Stimulated activated CD8-positive, alpha-beta memory T cell treated with anti-CD3 and anti-CD28 coated beads, Interleukin-7, amount 100 ng/mL, for 48 hours (primary cell): ENCODE data around the gene INMT.
"Not testable (repeated sequence)": the region's sequence is repeated elsewhere in the genome, so short reads cannot be mapped to it uniquely, and the experiment has no call there.

ENCODE experiments used
- DNase-seq, 2 donors: peaks; one replicate each; pipeline ENCODE4 v3.0.0-alpha.2; 2020; ENCODE audit warnings: low read depth in 1 of 2; ENCODE audit errors: extremely low read depth in 1 of 2

INMT gene

GRCh38 chr7:30751696-30752273 lies at the start of gene INMT:
Gene INMT, plus strand, starts transcription at chr7:30752135. Its CDS starts 16 bp downstream, at chr7:30752151.
- DNase-seq, result no peak

- no peak for DNase-seq
Observed at GRCh38 chr7:30702200-30702599, 49.7 kb upstream of the INMT start.

DNA sequence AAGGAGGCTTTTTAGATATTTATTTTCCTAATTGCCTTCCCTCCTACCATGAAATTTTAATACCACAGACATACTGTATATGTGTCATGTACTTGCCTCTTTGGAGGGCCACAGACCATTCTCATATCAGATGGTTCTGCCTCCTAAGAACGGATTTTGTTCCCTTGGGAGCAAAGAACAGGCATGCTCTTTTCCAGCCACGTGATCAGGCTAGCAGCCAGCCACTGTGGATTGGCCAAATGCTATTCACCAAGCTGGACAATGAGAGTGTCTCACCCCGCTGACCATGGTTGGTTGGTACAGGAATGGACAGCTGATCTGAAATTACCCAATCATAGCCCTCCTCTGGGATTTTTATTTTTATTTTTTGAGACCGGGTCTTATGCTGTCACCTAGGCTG lies 48.2 kb upstream of the INMT start:
- DNase-seq, result no peak

- no peak for DNase-seq
Observed at GRCh38 chr7:30705008-30705407, 46.9 kb upstream of the INMT start.

GRCh38 chr7:30705596-30705995 lies 46.3 kb upstream of the INMT start:
- DNase-seq, result no peak

- DNase-seq, result no peak
Observed at GRCh38 chr7:30706316-30706715, 45.6 kb upstream of the INMT start.

DNA sequence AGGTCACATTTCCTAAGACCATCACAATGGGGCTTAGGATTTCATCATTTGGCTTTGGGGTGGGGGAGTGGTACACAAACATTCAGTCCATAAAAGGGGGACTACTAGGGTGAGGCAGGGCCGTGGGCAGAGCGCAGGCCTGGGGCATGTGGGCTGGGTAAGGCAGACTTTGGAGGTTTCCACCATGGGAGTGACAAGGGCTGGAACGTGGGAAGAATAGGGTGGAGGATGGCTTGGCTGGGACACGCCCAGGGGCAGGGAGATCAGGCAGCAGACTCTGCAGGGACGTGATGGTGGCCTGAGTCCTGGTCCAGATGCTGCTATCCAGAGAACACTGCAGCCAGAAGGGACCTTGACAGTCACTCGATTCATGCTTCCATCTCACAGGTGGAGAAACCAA lies 45.0 kb upstream of the INMT start:
- no peak for DNase-seq

DNA sequence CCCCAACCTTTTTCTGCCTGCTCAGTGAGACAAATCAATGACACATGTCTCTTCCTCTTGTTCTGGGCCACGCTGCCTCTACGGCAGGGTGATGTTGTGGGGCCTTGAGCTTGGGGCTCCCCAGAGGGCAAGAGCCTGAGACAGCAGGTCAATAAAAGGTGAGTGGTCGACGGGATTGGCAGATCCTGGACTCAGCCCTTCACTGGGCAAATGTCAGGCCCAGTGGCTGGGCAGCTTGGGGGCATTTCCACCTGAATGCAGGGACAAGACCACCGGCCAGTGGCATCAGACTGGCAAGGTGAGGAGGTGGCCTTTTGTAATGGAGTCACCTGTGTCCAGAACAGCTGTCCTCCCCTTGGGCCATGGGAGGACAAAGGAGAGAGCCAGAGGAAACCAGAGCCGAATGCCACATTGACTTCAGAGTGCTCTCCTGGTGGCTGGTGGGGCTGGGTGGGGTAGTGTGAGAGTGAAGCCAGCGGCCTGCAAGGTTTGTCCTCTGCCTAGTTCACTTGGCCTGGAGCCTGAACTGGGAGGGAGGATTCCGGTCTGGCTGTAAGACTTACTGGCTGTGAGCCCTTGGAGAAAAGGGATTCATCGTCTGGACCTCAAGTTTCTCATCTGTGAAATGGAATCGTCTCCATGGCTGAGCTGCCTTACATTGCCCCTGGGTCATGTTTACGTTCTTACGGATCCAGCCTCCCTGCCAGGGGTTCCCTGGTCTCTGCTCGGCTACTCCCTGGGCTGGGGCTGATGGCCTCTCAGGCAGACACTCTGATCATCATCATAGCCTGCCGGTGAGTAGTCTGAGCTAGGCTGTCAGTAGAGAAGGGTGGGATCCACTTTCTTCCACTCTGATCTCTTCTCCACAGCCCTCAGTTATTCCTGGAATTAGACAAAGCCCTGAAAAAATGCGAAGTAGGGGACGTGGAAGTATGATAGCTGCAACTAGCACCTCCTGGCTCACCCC lies 44.3 kb upstream of the INMT start:
- no peak for DNase-seq

- no peak for DNase-seq
Observed at GRCh38 chr7:30708412-30708811, 43.5 kb upstream of the INMT start.

DNA sequence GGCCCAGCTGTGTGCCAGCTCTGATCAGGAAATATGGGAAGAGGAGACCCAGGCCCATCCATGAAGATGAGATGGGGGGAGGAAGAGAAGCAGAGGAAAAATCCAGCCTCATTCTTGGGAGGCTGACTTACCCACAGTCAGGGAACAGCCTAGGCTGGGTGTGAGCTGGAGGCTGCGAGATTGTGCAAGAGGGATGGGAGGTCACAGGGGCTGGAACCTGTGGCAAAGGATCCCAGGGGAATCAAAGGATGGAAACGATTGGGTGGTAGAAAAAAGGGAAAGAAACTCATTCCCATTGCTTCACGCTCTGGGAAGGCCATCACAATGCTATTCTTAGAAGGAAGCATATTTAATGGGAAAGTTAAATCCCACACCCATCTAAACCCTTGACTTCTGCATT lies 43.0 kb upstream of the INMT start:
- no peak for DNase-seq

- DNase-seq, result no peak
Observed at GRCh38 chr7:30709549-30709948, 42.4 kb upstream of the INMT start.

DNA sequence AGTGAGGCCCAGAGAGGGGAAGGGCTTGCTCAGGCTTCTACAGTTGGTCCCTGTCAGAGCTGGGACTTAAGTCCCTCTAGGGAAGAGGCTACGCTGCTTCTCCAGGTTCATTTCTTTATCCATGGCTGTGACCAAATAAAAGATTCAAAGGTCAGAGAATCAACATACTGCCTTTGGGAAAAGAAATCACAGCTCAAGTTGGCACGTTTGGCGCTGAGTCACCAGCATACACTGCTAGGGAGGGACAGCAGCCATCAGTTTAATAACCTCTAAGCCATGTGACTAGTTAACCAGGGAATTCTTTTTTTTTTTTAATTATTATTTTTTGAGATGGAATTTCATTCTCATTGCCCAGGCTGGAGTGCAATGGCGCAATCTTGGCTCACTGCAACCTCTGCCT lies 41.3 kb upstream of the INMT start:
- no peak for DNase-seq

DNA sequence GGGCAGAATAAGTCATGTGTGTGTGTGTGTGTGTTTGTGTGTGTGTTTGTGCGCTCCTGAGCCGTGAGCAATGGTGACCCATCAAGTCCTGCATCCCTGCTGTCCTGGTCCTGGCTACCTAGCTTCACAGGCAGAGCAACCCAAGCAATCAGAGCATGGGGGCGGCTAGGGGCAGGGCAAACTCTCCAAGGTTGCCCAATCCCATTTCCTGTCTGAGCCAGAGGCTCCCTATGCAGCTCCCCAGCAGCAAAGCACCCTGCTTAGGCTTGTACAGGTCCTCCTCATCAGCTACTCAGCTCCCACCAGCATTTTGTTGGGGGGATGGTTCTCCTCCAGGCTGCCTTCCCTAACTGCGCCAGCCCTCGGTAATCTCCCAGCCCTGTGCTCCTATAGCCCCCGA lies 38.5 kb upstream of the INMT start:
- no peak for DNase-seq

- DNase-seq, result no peak
Observed at GRCh38 chr7:30714129-30714528, 37.8 kb upstream of the INMT start.

DNA sequence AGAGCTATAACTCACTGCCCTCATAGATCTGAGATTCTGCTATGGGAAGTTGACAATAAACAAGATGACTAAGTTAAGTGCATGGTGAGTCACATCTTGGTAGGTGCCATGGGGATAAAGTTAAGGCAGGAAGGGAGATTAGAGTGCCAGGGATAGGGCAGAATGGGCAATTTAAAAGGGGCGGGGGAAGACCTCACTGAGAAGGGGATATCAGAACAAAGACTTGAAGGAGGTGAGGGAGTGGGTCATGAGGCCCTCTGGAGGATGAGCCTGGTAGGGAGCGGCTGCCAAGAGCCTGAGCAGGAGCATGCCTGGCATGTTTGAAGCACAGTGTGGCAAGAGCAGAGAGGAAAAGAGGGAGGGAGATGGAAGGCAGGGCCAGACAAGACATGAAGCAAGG lies 34.8 kb upstream of the INMT start:
- DNase-seq, result no peak

DNA sequence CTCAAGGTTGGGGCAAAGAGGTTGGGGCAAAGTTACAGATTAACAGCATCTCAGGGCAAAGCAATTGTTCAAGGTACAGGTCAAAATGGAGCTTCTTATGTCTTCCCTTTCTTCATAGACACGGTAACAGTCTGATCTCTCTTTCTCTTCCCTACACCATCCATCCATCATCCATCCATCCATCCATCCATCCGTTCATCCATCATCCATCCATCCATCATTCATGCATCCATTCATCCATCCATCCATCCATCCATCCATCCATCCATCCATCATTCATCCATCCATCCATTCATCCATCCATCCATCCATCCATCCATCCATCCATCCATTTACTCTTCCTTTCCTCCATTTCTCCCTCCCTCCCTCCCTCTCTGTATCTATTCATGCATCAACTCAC lies 32.5 kb upstream of the INMT start:
- not testable (repeated sequence) for DNase-seq

DNA sequence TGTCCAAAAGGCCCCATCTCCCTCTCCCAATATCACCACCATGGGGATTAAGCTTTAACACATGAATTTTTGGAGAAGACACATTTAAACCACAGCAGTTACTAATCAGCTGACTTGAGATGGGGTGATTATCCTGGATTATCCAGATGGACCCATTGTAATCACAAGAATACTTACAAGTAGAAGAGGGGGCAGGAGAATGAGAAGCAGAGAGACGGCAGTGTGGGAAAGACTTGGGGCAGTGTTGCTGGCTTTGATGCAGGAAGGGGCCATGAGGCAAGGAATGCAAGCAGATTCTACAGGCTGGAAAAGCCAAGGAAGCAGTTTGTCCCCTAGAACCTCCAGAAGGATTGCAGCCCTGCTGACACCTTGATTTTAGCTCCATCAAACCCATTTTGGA lies 30.7 kb upstream of the INMT start:
- no peak for DNase-seq

- no peak for DNase-seq
Observed at GRCh38 chr7:30722187-30722586, 29.7 kb upstream of the INMT start.

GRCh38 chr7:30722671-30723070 lies 29.3 kb upstream of the INMT start:
- DNase-seq, result no peak

DNA sequence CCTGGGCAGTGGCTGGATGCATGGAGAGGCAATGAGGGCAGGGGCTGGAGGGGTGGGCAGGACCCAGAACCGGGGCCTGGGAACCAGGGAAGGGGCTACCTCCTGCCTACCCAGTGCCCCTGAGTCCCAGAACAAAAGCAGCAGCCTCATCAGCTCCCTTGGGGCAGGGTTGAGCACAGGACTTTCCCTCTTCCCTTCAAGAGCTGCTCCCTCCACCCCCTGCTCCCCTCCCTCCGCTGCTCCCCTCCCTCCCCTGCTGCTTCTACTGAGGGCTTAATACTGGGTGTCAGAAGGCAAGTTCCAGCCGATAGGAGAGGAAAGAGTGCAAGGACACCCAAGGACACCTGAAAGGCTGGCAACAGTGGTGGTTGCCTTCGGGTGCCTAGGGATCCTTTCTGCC lies 28.2 kb upstream of the INMT start:
- no peak for DNase-seq

DNA sequence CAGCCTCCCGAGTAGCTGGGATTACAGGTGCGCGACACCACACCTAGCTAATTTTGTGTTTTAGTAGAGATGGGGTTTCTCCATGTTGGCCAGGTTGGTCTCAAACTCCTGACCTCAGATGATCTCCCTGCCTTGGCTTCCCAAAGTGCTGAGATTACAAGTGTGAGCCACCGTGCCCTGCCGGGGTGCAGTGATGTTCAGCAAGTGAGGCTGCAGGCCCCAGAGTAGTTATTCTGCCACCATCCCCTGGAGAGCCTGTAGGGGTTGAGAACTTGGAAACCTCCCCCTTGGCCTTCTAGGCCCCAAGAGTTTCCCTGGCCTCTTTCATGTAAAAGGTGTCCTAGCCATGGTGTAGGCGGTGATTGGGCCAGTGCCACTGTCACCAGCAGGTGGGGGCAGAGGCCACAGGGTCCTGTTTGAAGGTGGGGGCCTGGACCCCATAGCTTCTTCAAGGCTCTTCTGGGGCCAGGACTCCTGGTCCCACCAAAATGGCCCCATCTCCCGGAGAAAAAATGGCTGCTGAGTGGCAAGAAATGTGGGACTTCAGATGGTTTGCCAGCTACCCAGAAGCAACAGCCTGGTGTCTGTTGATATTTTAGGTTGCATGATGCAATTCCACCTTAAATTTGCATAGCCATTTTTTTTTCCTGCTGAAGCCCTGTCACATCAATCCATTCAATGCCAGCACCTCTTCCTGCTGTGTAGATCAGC lies 25.5 kb upstream of the INMT start:
- no peak for DNase-seq
